Mucosa of rectum (tissue), 2 donors: Measurements from ENCODE around the gene OR51E2.

Source experiments
- H3K27ac ChIP-seq, 2 donors: one replicate each; pipeline ENCODE4 v1.7.0; 2013; ENCODE audit warnings: inconsistent platforms in 2 of 2, low read depth in 2 of 2, low read length in 2 of 2
- H3K27me3 ChIP-seq, 2 donors: one replicate each; pipeline ENCODE4 v1.7.0; 2013; ENCODE audit warnings: low read length in 2 of 2; ENCODE audit not compliant: control insufficient read depth in 2 of 2, insufficient read depth in 2 of 2
- H3K36me3 ChIP-seq, 2 donors: one replicate each; pipeline ENCODE4 v1.7.0; 2013; ENCODE audit warnings: low read length in 2 of 2; ENCODE audit not compliant: control insufficient read depth in 2 of 2, insufficient read depth in 2 of 2
- H3K4me1 ChIP-seq, 2 donors: one replicate each; pipeline ENCODE4 v1.7.0; 2013; ENCODE audit warnings: low read length in 2 of 2, mild to moderate bottlenecking in 1 of 2; ENCODE audit not compliant: control insufficient read depth in 2 of 2, insufficient read depth in 2 of 2
- H3K4me3 ChIP-seq, 2 donors: one replicate each; pipeline ENCODE4 v1.7.0; 2013; ENCODE audit warnings: low read length in 2 of 2
- H3K9ac ChIP-seq, 2 donors: one replicate each; pipeline ENCODE4 v1.7.0; 2013; ENCODE audit warnings: low read length in 2 of 2, low read depth in 1 of 2, mild to moderate bottlenecking in 1 of 2
- H3K9me3 ChIP-seq, 2 donors: one replicate each; pipeline ENCODE4 v1.7.0; 2013; ENCODE audit warnings: low read length in 2 of 2; ENCODE audit not compliant: control insufficient read depth in 2 of 2
- donor health status: healthy.
- donor health status: Normal muscosa, but diverticular disease.

Gene OR51E2

GRCh38 chr11:4699697-4700435 is 2.2 kb upstream of the OR51E2 start:
- Histone ChIP-seq H3K36me3 (no peaks in the 10 kb centered on the region), H3K9me3 (no peaks in the 10 kb centered on the region), H3K9ac (no peak overlapping the region), H3K27ac (no peak overlapping the region), H3K27me3 (no peaks in the 10 kb centered on the region), H3K4me1 (no peaks in the 10 kb centered on the region), H3K4me3 (no peak overlapping the region)

- Histone ChIP-seq H3K27ac (no peak overlapping the region), H3K36me3 (no peaks in the 10 kb centered on the region), H3K27me3 (no peaks in the 10 kb centered on the region), H3K4me1 (no peaks in the 10 kb centered on the region), H3K9ac (no peak overlapping the region), H3K9me3 (no peaks in the 10 kb centered on the region), H3K4me3 (no peak overlapping the region)
These were observed 2.2 kb downstream of the OR51E2 start for GRCh38 chr11:4695442-4695841.

DNA sequence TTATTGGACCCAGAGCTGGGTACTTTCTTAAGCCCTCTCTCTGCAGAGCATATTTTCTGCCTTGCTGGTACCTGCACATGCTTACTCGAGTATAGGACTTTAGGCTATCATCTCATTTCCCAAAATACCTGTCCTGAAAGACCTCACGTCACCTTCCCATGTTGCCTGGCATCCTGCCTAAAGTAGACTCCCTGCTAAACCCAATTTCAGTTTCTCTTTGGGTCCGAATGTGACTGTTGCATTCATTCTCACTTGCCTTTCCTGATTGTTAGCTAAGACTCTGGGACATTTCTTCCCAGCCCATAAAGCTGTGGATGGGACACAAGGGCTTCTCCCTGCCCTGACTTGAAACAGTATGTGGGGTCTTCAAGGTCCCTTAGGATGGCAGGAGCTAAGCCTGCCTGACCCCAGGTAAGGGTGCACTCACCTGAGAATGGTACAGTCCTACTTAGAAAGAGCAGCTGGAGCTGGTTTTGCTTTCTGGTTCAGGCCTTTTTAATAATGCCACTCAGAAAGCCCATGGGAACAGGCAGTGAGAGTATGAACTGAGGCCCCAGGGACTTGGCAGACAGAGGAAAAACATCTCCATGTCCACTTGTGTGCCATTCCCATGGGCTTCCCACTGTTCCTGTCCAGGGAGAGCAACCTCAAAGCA is 12.9 kb downstream of the OR51E2 start:
- H3K9me3 ChIP-seq: no peaks in the 10 kb centered on the region
- H3K4me1 ChIP-seq: no peaks in the 10 kb centered on the region
- H3K9ac ChIP-seq: no peak overlapping the region

GRCh38 chr11:4682623-4683419 is 14.8 kb downstream of the OR51E2 start:
- no peak overlapping the region for H3K4me3 ChIP-seq

More for the DNA sequence above, 12.9 kb downstream of the OR51E2 start:
- H3K27ac ChIP-seq: no peak overlapping the region
- no peaks in the 10 kb centered on the region for H3K36me3 ChIP-seq
- no peaks in the 10 kb centered on the region for H3K27me3 ChIP-seq
- no peak overlapping the region for H3K4me3 ChIP-seq

DNA sequence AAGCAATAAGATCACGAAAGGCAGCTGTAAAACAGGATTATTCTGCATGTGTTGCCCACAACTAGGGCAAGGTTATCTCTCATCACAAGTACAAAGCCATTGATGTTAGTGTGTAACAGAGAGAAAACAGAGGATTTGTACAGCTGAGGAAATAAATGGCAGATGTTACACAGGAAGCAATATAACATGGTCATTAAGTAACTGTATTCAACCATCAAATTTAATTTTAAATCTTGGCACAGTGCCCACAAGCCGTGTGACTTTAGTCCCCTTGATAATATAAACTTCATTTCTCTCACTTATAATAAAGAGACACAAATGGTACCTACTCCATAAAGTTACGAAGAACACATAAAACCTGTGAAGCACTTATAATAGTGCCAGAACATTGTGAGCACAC is 17.3 kb downstream of the OR51E2 start:
- Histone ChIP-seq H3K4me1 (no peaks in the 10 kb centered on the region), H3K27me3 (no peaks in the 10 kb centered on the region), H3K9me3 (no peaks in the 10 kb centered on the region), H3K9ac (no peak overlapping the region), H3K4me3 (no peak overlapping the region), H3K27ac (no peak overlapping the region), H3K36me3 (no peaks in the 10 kb centered on the region)

More at GRCh38 chr11:4682623-4683419, 14.8 kb downstream of the OR51E2 start:
- Histone ChIP-seq H3K27me3 (no peaks in the 10 kb centered on the region), H3K4me1 (no peaks in the 10 kb centered on the region), H3K36me3 (no peaks in the 10 kb centered on the region), H3K9ac (no peak overlapping the region), H3K27ac (no peak overlapping the region), H3K9me3 (no peaks in the 10 kb centered on the region)

- Histone ChIP-seq H3K27ac (no peak overlapping the region), H3K4me1 (no peaks in the 10 kb centered on the region), H3K4me3 (no peak overlapping the region), H3K36me3 (no peaks in the 10 kb centered on the region), H3K27me3 (no peaks in the 10 kb centered on the region), H3K9ac (no peak overlapping the region), H3K9me3 (no peaks in the 10 kb centered on the region)
These were observed 19.7 kb downstream of the OR51E2 start for GRCh38 chr11:4677948-4678347.

GRCh38 chr11:4673781-4674180 is 23.9 kb downstream of the OR51E2 start:
- no peaks in the 10 kb centered on the region for H3K27me3 ChIP-seq
- no peak overlapping the region for H3K9ac ChIP-seq
- no peaks in the 10 kb centered on the region for H3K9me3 ChIP-seq
- no peak overlapping the region for H3K4me3 ChIP-seq
- H3K36me3 ChIP-seq: no peaks in the 10 kb centered on the region
- no peak overlapping the region for H3K27ac ChIP-seq
- no peaks in the 10 kb centered on the region for H3K4me1 ChIP-seq

DNA sequence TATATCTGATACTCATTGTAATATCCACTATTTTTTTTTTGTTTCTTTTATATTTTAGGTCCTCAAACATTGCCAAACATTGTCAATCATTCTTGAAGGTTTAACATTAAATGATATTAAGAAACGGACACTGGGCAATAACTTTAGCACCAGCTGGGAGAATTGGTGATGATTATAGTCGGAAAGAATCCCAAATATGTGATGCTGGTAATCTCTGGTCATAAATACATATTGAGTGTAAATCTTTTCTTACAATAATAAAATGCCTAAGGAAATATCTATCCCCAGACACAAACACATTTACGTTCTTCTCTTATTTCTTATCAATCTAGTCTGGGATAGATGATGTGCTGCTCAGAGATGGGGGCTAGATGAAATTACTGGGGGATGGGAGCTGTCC is 25.2 kb downstream of the OR51E2 start:
- Histone ChIP-seq H3K27ac (no peak overlapping the region), H3K36me3 (no peaks in the 10 kb centered on the region), H3K4me3 (no peak overlapping the region), H3K27me3 (no peaks in the 10 kb centered on the region), H3K4me1 (no peaks in the 10 kb centered on the region), H3K9me3 (no peaks in the 10 kb centered on the region), H3K9ac (no peak overlapping the region)

DNA sequence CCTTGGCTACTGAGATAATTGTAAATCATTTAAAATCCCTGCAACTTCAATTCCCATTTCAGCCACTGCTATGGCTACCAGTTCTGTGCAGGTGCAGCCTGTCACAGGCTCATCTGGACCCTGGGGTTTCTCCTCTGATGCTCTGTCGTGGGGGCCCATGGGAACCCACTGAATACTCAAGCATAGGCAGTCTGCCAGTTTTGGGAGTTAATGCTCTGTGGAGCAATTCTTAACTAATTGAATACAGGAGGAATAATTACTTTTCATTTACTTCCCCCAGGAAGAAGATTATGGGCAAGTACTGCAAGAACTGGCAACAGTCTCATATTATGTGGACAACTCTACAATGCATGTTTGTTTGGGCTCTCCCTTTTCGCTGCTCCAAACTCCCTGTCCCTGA is 25.9 kb downstream of the OR51E2 start:
- Histone ChIP-seq H3K27ac (no peak overlapping the region), H3K9me3 (no peaks in the 10 kb centered on the region)

DNA sequence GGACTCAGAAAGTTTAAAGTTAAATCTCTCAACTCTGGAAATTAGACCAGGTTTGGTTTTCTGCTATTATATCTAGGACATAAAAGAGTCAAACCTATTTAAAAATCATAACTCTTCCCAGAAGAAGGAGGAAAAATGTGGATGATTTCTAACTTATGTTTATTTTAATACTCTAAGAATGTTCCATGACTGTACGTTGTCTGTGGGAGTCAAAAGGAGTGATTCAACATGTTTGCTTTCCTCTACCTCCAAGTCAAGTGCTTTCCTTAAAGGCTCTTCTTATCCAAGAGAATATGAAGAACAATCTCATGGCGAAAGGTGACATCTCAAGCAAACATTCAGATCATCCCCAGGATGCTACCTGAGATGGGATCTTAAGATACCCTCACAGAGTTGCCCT is 32.2 kb downstream of the OR51E2 start:
- H3K4me3 ChIP-seq: no peak overlapping the region
- no peak overlapping the region for H3K9ac ChIP-seq
- no peaks in the 10 kb centered on the region for H3K27me3 ChIP-seq
- H3K4me1 ChIP-seq: no peaks in the 10 kb centered on the region
- H3K27ac ChIP-seq: no peak overlapping the region
- no peaks in the 10 kb centered on the region for H3K9me3 ChIP-seq
- no peaks in the 10 kb centered on the region for H3K36me3 ChIP-seq

More for the DNA sequence above, 25.9 kb downstream of the OR51E2 start:
- Histone ChIP-seq H3K27me3 (no peaks in the 10 kb centered on the region), H3K36me3 (no peaks in the 10 kb centered on the region), H3K4me3 (no peak overlapping the region), H3K4me1 (no peaks in the 10 kb centered on the region), H3K9ac (no peak overlapping the region)
